Measurements from ENCODE around the gene PTRH1.

Gene PTRH1

GRCh38 chr9:127712867-127713266 is 2.6 kb downstream of the PTRH1 start:
- no peak for DNase-seq (ENCODE audit: low read depth, low spot score)
- no peak for TF ChIP-seq CTCF (IDR thresholded peaks at IDR 0.05; ENCODE audit: insufficient read depth, low read length, missing control alignments)
- ChIA-PET CTCF (interaction anchor here (0.7 to 0.8 kb wide), 2 partner anchors 102 to 119 kb away, joined by 3 read pairs; no protein-coding TSS in a partner anchor), POLR2A (no interaction called here)
- H3K4me3 ChIP-seq (ENCODE audit: low read depth, low read length) = no peak overlapping the region

- H3K4me3 ChIP-seq (ENCODE audit: low read depth, low read length) = no peak overlapping the region
- TF ChIP-seq CTCF (IDR thresholded peaks at IDR 0.05; ENCODE audit: insufficient read depth, low read length, missing control alignments) = no peak
- CTCF ChIA-PET = interaction anchor here (0.7 to 1.0 kb wide), 3 partner anchors 101 to 118 kb away, joined by 3 read pairs; no protein-coding TSS in a partner anchor
- POLR2A ChIA-PET = no interaction called here
- DNase-seq (ENCODE audit: low read depth, low spot score) = no peak
Measured at GRCh38 chr9:127712371-127712770, 3.1 kb downstream of the PTRH1 start.

- POLR2A ChIA-PET = no interaction called here
- CTCF ChIA-PET = interaction anchor here (1.0 kb wide), 1 partner anchor 102 kb away, joined by 3 read pairs; no protein-coding TSS in a partner anchor
Measured at GRCh38 chr9:127711831-127712274, 3.6 kb downstream of the PTRH1 start.

GRCh38 chr9:127711226-127711701 is 4.2 kb downstream of the PTRH1 start:
- DNase-seq (ENCODE audit: low read depth, low spot score) = no peak
- CTCF ChIA-PET = interaction anchor here (0.9 to 1.0 kb wide), 2 partner anchors 24 to 102 kb away, joined by 3 read pairs; partner anchors contain the start of gene TOR2A
- TF ChIP-seq CTCF (IDR thresholded peaks at IDR 0.05; ENCODE audit: insufficient read depth, low read length, missing control alignments) = no peak
- no peak overlapping the region for H3K4me3 ChIP-seq (ENCODE audit: low read depth, low read length)
- POLR2A ChIA-PET = interaction anchor here (0.7 kb wide), 1 partner anchor 19 kb away, joined by 3 read pairs; no protein-coding TSS in a partner anchor

More at GRCh38 chr9:127711831-127712274, 3.6 kb downstream of the PTRH1 start:
- no peak for TF ChIP-seq CTCF (IDR thresholded peaks at IDR 0.05; ENCODE audit: insufficient read depth, low read length, missing control alignments)
- H3K4me3 ChIP-seq (ENCODE audit: low read depth, low read length) = no peak overlapping the region
- no peak for DNase-seq (ENCODE audit: low read depth, low spot score)

GRCh38 chr9:127710204-127710783 is 5.2 kb downstream of the PTRH1 start:
- ChIA-PET POLR2A (interaction anchor here (0.7 kb wide), 1 partner anchor 20 kb away, joined by 3 read pairs; no protein-coding TSS in a partner anchor), CTCF (interaction anchor here (0.9 to 1.0 kb wide), 3 partner anchors 15 to 25 kb away, joined by 3 read pairs; partner anchors contain the start of gene TOR2A)
- no peak overlapping the region for H3K4me3 ChIP-seq (ENCODE audit: low read depth, low read length)
- no peak for TF ChIP-seq CTCF (IDR thresholded peaks at IDR 0.05; ENCODE audit: insufficient read depth, low read length, missing control alignments)
- DNase-seq (ENCODE audit: low read depth, low spot score) = no peak

GRCh38 chr9:127708952-127709587 is 6.4 kb downstream of the PTRH1 start:
- DNase-seq (ENCODE audit: low read depth, low spot score) = no peak
- ChIA-PET CTCF (interaction anchor here (1.0 to 1.1 kb wide), 2 partner anchors 25 to 26 kb away, joined by 3 to 4 read pairs; partner anchors contain the start of gene TOR2A), POLR2A (no interaction called here)
- no peak overlapping the region for H3K4me3 ChIP-seq (ENCODE audit: low read depth, low read length)
- no peak for TF ChIP-seq CTCF (IDR thresholded peaks at IDR 0.05; ENCODE audit: insufficient read depth, low read length, missing control alignments)
